Osteoblast (primary cell): Measurements from ENCODE around the gene ABHD12. TPM values are rescaled to one million over a fixed set of nuclear protein-coding genes. Genes with fewer than 3 reads are reported as not detected.
A peak's percentile ranks its signal among the peaks of the same experiment; 100 is the strongest.

ENCODE experiments used
- DNase-seq: peaks from one replicate; pipeline ENCODE4 v3.0.0; 2011; ENCODE audit warnings: low spot score, mixed read lengths; ENCODE audit not compliant: insufficient read length; ENCODE audit errors: missing footprints
- H2AFZ ChIP-seq: 2 replicates; pipeline ENCODE4 v1.6.0; 2011; ENCODE audit warnings: mild to moderate bottlenecking, low read length
- H3K27ac ChIP-seq: 2 replicates; pipeline ENCODE4 v1.5.1; 2011; ENCODE audit warnings: mild to moderate bottlenecking, low read depth, low read length, moderate library complexity
- H3K27me3 ChIP-seq: 2 replicates; pipeline ENCODE4 v1.6.0; 2012; ENCODE audit warnings: mild to moderate bottlenecking, control low read depth, inconsistent platforms, low read length, moderate library complexity; ENCODE audit not compliant: insufficient read depth
- H3K36me3 ChIP-seq: 2 replicates; pipeline ENCODE4 v1.5.1; 2011; ENCODE audit warnings: mild to moderate bottlenecking, low read length, control low read depth, moderate library complexity; ENCODE audit not compliant: insufficient read depth
- H3K4me1 ChIP-seq: 2 replicates; pipeline ENCODE4 v1.5.1; 2011; ENCODE audit warnings: mild to moderate bottlenecking, low read length, control low read depth, moderate library complexity; ENCODE audit not compliant: insufficient read depth
- H3K4me2 ChIP-seq: 2 replicates; pipeline ENCODE4 v1.6.0; 2011; ENCODE audit warnings: mild to moderate bottlenecking, low read length; ENCODE audit not compliant: insufficient read depth
- H3K4me3 ChIP-seq: fragments of 200-600 bp; sonication (generic); 3 replicates; pipeline ENCODE4 v1.5.1; 2012; ENCODE audit warnings: mild to moderate bottlenecking, low read length, inconsistent platforms; ENCODE audit not compliant: insufficient read depth
- H3K79me2 ChIP-seq: 2 replicates; pipeline ENCODE4 v1.6.0; 2012; ENCODE audit warnings: mild to moderate bottlenecking, low read length, control low read depth, inconsistent platforms; ENCODE audit not compliant: insufficient read depth
- H3K9me3 ChIP-seq: 2 replicates; pipeline ENCODE4 v1.5.1; 2011; ENCODE audit warnings: low read depth, low read length, control low read depth
- H4K20me1 ChIP-seq: 2 replicates; pipeline ENCODE4 v1.6.0; 2012; ENCODE audit warnings: mild to moderate bottlenecking, low read length, control low read depth; ENCODE audit not compliant: insufficient read depth
- CTCF ChIP-seq: IDR thresholded peaks from 2 replicates; pipeline ENCODE4 v1.5.1; 2011; ENCODE audit warnings: mild to moderate bottlenecking, low read depth, low read length, moderate library complexity; ENCODE audit errors: extremely low read depth
- total RNA-seq: library from RNA; depleted of rRNA; stranded (reverse); fragments of >200 nt; gene quantifications from 2 replicates; pipeline ENCODE4 v1.2.3, GENCODE V29; 2012

ABHD12 gene
- total RNA-seq, 1 donor, result 29.7 TPM

- no peak for TF ChIP-seq CTCF
- Histone ChIP-seq H3K9me3 (no peaks in the 10 kb centered on the region), H3K79me2 (peaks cover 30% of the 10 kb centered on the region), H3K4me2 (no peak overlapping the region), H2AFZ (no peak overlapping the region), H3K27ac (no peak overlapping the region), H3K36me3 (peaks cover 87% of the 10 kb centered on the region), H3K4me1 (no peaks in the 10 kb centered on the region), H3K27me3 (no peaks in the 10 kb centered on the region), H3K4me3 (no peak overlapping the region), H4K20me1 (peaks cover 16% of the 10 kb centered on the region)
- peak; percentile 71 for DNase-seq
These were observed 116.9 kb downstream of the ABHD12 start for GRCh38 chr20:25273541-25274358.

GRCh38 chr20:25273046-25273445 is 117.6 kb downstream of the ABHD12 start:
- Histone ChIP-seq H3K9me3 (no peaks in the 10 kb centered on the region), H3K36me3 (peaks cover 80% of the 10 kb centered on the region)

GRCh38 chr20:25272223-25273000 is 118.2 kb downstream of the ABHD12 start:
- H4K20me1 ChIP-seq, result peaks cover 13% of the 10 kb centered on the region
- H3K9me3 ChIP-seq, result no peaks in the 10 kb centered on the region
- no peak overlapping the region for H3K4me2 ChIP-seq
- no peak for TF ChIP-seq CTCF
- no peak overlapping the region for H3K4me3 ChIP-seq
- H3K27ac ChIP-seq, result no peak overlapping the region
- peak; percentile 62 for DNase-seq
- H3K4me1 ChIP-seq, result no peaks in the 10 kb centered on the region
- peaks cover 74% of the 10 kb centered on the region for H3K36me3 ChIP-seq
- no peaks in the 10 kb centered on the region for H3K27me3 ChIP-seq
- no peak overlapping the region for H2AFZ ChIP-seq
- H3K79me2 ChIP-seq, result peaks cover 36% of the 10 kb centered on the region

More at GRCh38 chr20:25273046-25273445, 117.6 kb downstream of the ABHD12 start:
- peak; percentile 66 for DNase-seq
- no peak overlapping the region for H2AFZ ChIP-seq
- peaks cover 19% of the 10 kb centered on the region for H4K20me1 ChIP-seq
- no peak overlapping the region for H3K4me3 ChIP-seq
- no peaks in the 10 kb centered on the region for H3K4me1 ChIP-seq
- H3K27ac ChIP-seq, result no peak overlapping the region
- H3K27me3 ChIP-seq, result no peaks in the 10 kb centered on the region
- H3K4me2 ChIP-seq, result no peak overlapping the region
- peaks cover 32% of the 10 kb centered on the region for H3K79me2 ChIP-seq
- no peak for TF ChIP-seq CTCF
